Cardiac muscle cell (in vitro differentiated cells and primary cell): ENCODE results near the gene SYT9. TPM values are rescaled to one million over a fixed set of nuclear protein-coding genes. Genes with fewer than 3 reads are reported as not detected.

Experiments used
- DNase-seq, 2 donors: peaks; one replicate each; pipeline versions ENCODE4 v3.0.0 to v3.0.0-alpha.2; 2010 to 2017; ENCODE audit warnings: low read depth in 1 of 2, low spot score in 1 of 2
- H3K27ac ChIP-seq: fragments of 200-600 bp; sonication (generic); 2 replicates; pipeline ENCODE4 v1.5.1; 2016
- H3K27me3 ChIP-seq: fragments of 200-600 bp; sonication (generic); 2 replicates; pipeline ENCODE4 v1.6.0; 2016; ENCODE audit warnings: control low read depth
- H3K36me3 ChIP-seq: fragments of 200-600 bp; sonication (generic); 2 replicates; pipeline ENCODE4 v1.5.1; 2016; ENCODE audit warnings: control low read depth
- H3K4me1 ChIP-seq: fragments of 200-600 bp; sonication (generic); 2 replicates; pipeline ENCODE4 v1.8.1; 2017; ENCODE audit warnings: low read depth, mild to moderate bottlenecking, mixed run types
- H3K4me3 ChIP-seq: fragments of 200-600 bp; sonication (generic); 2 replicates; pipeline ENCODE4 v1.5.1; 2016; ENCODE audit warnings: mild to moderate bottlenecking
- H3K9me3 ChIP-seq: fragments of 200-600 bp; sonication (generic); 2 replicates; pipeline ENCODE4 v1.5.1; 2017; ENCODE audit warnings: low read depth, mild to moderate bottlenecking, control low read depth
- CTCF ChIP-seq: IDR thresholded peaks from 2 replicates; pipeline ENCODE4 v1.5.1; 2012; ENCODE audit warnings: low read depth, mild to moderate bottlenecking, low read length
- polyA plus RNA-seq: library from polyadenylated mRNA; unstranded; fragments of >200 nt; fragmentation: Nextera tagmentation; extraction: Ambion mirVana; gene quantifications from 2 replicates; pipeline ENCODE4 v1.2.1, GENCODE V29; 2016
- total RNA-seq: library from RNA; depleted of rRNA; stranded (reverse); fragments of >200 nt; gene quantifications from 2 replicates; pipeline ENCODE4 v1.2.3, GENCODE V29; 2016

The SYT9 gene
- total RNA-seq (2.2 and 3.8 TPM in 2 replicates), polyA plus RNA-seq (1.3 and 1.6 TPM in 2 replicates)

DNA sequence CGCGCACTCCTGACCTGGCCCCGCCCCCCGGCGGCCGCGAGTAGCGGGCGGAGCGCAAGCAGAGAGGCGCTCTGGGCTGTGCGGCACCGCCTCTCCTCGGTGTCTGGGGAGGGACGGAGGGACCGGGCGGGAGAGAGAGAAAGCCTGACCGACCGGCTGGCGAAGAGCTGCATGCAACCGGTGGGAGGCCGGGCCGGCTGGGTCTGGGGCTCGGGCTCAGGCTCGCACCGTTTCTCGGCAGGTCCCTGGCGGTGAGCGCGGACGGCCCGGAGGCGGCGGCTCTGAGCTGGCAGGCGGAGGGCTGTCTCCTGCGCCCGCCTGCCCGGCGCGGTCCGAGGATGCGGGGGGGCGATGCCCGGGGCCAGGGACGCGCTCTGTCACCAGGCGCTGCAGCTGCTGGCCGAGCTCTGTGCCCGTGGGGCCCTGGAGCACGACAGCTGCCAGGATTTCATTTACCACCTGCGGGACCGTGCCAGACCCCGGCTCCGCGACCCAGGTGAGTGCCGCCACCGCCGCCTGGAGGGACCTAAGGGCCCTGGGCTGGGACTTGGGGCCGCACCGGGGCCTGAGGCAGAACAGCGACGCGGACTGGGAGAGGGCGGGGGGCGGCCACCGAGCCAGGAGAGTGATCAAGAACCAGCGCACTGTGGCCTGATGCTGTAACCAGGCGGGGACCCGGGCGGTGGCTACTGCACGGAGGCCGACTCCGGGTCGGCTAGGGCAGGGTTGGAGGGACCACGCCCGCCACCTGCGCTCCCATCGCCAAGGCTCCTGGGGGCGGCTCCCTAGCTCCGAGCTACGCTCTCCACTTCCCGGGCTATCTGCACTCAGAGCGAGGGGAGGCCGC is at the start of gene SYT9:
Gene SYT9 (plus strand): TSS at position 69 of the 847 bp plus-strand sequence. CDS start 283 bp downstream, at position 352.
- no peak within 1 kb of the TSS for H3K27ac ChIP-seq
- H3K9me3 ChIP-seq, result no peaks in the 10 kb centered on the region
- TF ChIP-seq CTCF, result no peak
- peaks cover 10% of the 10 kb centered on the region for H3K4me1 ChIP-seq
- H3K36me3 ChIP-seq, result no peaks in the 10 kb centered on the region
- peak within 1 kb of the TSS; percentile 56 for H3K4me3 ChIP-seq
- peaks cover 46% of the 10 kb centered on the region for H3K27me3 ChIP-seq
- DNase-seq, result peak; percentile 34 to 84

GRCh38 chr11:7202412-7202811 is 49.3 kb upstream of the SYT9 start:
- no peak for TF ChIP-seq CTCF
- H3K4me1 ChIP-seq, result no peaks in the 10 kb centered on the region

GRCh38 chr11:7204778-7205177 is 46.9 kb upstream of the SYT9 start:
- Histone ChIP-seq H3K27me3 (no peaks in the 10 kb centered on the region), H3K4me1 (no peaks in the 10 kb centered on the region), H3K9me3 (no peaks in the 10 kb centered on the region), H3K4me3 (no peak overlapping the region), H3K27ac (no peak overlapping the region), H3K36me3 (no peaks in the 10 kb centered on the region)
- TF ChIP-seq CTCF, result no peak
- DNase-seq, result peak; percentile 15 to 62

More at GRCh38 chr11:7202412-7202811, 49.3 kb upstream of the SYT9 start:
- Histone ChIP-seq H3K36me3 (no peaks in the 10 kb centered on the region), H3K4me3 (no peak overlapping the region), H3K9me3 (no peaks in the 10 kb centered on the region), H3K27ac (no peak overlapping the region), H3K27me3 (no peaks in the 10 kb centered on the region)
- DNase-seq, result no peak

- Histone ChIP-seq H3K9me3 (no peaks in the 10 kb centered on the region), H3K4me1 (no peaks in the 10 kb centered on the region), H3K27me3 (peaks cover 3% of the 10 kb centered on the region), H3K36me3 (no peaks in the 10 kb centered on the region), H3K4me3 (no peak overlapping the region), H3K27ac (no peak overlapping the region)
- no peak for TF ChIP-seq CTCF
- DNase-seq, result no peak
These were observed 43.3 kb upstream of the SYT9 start for GRCh38 chr11:7208391-7208790.

GRCh38 chr11:7219491-7219890 is 32.2 kb upstream of the SYT9 start:
- no peaks in the 10 kb centered on the region for H3K9me3 ChIP-seq
- no peaks in the 10 kb centered on the region for H3K27me3 ChIP-seq
- DNase-seq, result no peak
- H3K36me3 ChIP-seq, result no peaks in the 10 kb centered on the region
- H3K4me1 ChIP-seq, result no peaks in the 10 kb centered on the region
- no peak overlapping the region for H3K27ac ChIP-seq
- H3K4me3 ChIP-seq, result no peak overlapping the region
- TF ChIP-seq CTCF, result no peak
